Activated effector memory CD4-positive, alpha-beta T cell treated with anti-CD3 and anti-CD28 coated beads, Interleukin-2, amount 50 U/mL, for 16 hours (primary cell): Measurements from ENCODE around the gene TMTC1.
"Not testable (repeated sequence)": the region's sequence is repeated elsewhere in the genome, so short reads cannot be mapped to it uniquely, and the experiment has no call there.

Source experiments
- DNase-seq: peaks from one replicate; pipeline ENCODE4 v3.0.0-alpha.2; 2020

TMTC1 gene

GRCh38 chr12:29783773-29784666, at the start of gene TMTC1:
Gene TMTC1, minus strand, starts transcription at chr12:29783942. Its CDS starts 191 bp downstream, at chr12:29783751.
- DNase-seq: no peak

- no peak for DNase-seq
Observed at GRCh38 chr12:29831173-29831572, 47.4 kb upstream of the TMTC1 start.

GRCh38 chr12:29830391-29830790, 46.6 kb upstream of the TMTC1 start:
- DNase-seq: no peak

GRCh38 chr12:29818916-29819623, 35.3 kb upstream of the TMTC1 start:
- DNase-seq: no peak

- DNase-seq: no peak
Observed at GRCh38 chr12:29816874-29817725, 33.4 kb upstream of the TMTC1 start.

- not testable (repeated sequence) for DNase-seq
Observed at GRCh38 chr12:29809616-29810361, 26.0 kb upstream of the TMTC1 start.

- DNase-seq: no peak
Observed at GRCh38 chr12:29807129-29807528, 23.4 kb upstream of the TMTC1 start.

- no peak for DNase-seq
Observed at GRCh38 chr12:29804019-29804418, 20.3 kb upstream of the TMTC1 start.

- DNase-seq: no peak
Observed at GRCh38 chr12:29799591-29799990, 15.8 kb upstream of the TMTC1 start.

- DNase-seq: no peak
Observed at GRCh38 chr12:29797565-29798355, 14.0 kb upstream of the TMTC1 start.

GRCh38 chr12:29796823-29797263, 13.1 kb upstream of the TMTC1 start:
- no peak for DNase-seq

GRCh38 chr12:29795715-29796114, 12.0 kb upstream of the TMTC1 start:
- no peak for DNase-seq

GRCh38 chr12:29794862-29795261, 11.1 kb upstream of the TMTC1 start:
- no peak for DNase-seq

GRCh38 chr12:29792853-29793252, 9.1 kb upstream of the TMTC1 start:
- no peak for DNase-seq

GRCh38 chr12:29792132-29792531, 8.4 kb upstream of the TMTC1 start:
- no peak for DNase-seq

- DNase-seq: no peak
Observed at GRCh38 chr12:29782871-29783772, 620 bp downstream of the TMTC1 start.

GRCh38 chr12:29782285-29782870, 1.4 kb downstream of the TMTC1 start:
- no peak for DNase-seq

GRCh38 chr12:29781705-29782266, 2.0 kb downstream of the TMTC1 start:
- DNase-seq: no peak

GRCh38 chr12:29781188-29781587, 2.6 kb downstream of the TMTC1 start:
- DNase-seq: no peak

GRCh38 chr12:29780084-29780483, 3.7 kb downstream of the TMTC1 start:
- no peak for DNase-seq
